Stimulated activated CD8-positive, alpha-beta memory T cell treated with anti-CD3 and anti-CD28 coated beads, Interleukin-7, amount 100 ng/mL, for 1 hour (primary cell): ENCODE results near the gene EIF1.
"Not testable (repeated sequence)": the region's sequence is repeated elsewhere in the genome, so short reads cannot be mapped to it uniquely, and the experiment has no call there.

Source experiments
- DNase-seq, 2 donors: peaks; one replicate each; pipeline ENCODE4 v3.0.0-alpha.2; 2020; ENCODE audit warnings: low read depth in 2 of 2

EIF1 gene

DNA sequence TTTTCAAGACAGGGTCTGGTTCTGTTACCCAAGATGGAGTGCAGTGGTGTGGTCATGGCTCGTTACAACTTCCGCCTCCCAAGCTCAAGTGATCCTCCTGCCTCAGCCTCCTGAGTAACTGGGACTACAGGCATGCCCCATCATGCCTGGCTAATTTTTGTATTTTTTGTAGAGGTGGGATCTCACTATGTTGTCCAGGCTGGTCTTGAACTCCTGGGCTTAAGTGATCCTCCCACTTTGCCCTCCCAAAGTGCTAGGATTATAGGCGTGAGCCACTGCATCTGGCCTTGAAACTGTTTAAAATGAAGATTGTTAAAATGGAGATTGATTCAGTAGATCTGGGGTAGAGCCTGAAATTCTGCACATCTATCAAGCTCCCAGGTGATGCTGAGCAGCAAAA is 12.2 kb downstream of the EIF1 start:
- not testable (repeated sequence) for DNase-seq

DNA sequence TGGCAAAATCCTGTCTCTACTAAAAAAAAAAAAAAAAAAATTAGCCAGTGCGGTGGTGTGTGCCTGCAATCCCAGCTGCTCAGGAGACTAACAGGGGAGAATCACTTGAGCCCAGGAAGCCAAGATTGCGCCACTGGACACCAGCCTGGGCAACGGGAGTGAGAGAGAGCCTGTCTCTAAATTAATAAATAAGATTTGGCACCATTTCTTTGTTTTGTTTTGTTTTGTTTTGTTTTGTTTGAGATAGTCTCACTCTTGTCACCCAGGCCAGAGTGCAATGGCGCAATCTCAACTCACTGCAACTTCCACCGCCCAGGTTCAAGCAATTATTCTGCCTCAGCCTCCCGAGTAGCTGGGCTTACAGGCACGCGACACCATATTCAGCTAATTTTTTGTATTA is 14.0 kb downstream of the EIF1 start:
- DNase-seq: no peak

DNA sequence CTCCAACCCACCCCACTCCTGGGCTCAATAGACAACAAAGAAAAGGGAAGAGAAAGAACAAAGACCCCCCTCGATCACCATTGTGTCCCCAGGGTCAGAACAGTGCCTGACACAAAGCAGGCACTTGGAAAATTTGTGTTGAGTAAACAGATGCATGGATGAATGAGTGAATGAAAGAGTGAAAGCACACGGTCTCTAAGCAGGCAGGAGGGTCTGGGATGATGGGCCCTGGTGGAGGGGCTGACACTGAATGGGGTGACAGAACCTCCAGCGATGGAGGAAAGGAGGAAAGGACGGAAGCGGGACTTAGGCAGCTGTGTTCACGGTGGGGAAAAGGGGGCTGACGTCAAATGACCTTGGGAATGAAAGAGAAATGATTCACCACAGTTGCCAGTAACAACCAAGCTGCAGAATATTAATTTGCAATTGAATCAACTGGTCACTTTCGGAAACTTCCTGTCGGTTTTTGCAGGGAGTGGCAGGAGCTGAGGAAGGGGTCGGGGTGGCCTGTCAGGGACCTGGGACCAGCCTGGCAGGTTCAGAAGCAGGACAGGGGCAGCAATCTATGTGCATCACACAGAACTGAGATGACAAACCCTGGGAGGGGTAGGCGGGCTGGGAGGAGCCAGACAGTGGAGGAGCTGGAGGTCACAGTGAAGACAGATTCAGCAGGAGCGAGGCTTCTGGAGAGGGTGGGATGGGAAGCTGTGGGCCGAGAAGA is 16.7 kb downstream of the EIF1 start:
- DNase-seq: no peak

DNA sequence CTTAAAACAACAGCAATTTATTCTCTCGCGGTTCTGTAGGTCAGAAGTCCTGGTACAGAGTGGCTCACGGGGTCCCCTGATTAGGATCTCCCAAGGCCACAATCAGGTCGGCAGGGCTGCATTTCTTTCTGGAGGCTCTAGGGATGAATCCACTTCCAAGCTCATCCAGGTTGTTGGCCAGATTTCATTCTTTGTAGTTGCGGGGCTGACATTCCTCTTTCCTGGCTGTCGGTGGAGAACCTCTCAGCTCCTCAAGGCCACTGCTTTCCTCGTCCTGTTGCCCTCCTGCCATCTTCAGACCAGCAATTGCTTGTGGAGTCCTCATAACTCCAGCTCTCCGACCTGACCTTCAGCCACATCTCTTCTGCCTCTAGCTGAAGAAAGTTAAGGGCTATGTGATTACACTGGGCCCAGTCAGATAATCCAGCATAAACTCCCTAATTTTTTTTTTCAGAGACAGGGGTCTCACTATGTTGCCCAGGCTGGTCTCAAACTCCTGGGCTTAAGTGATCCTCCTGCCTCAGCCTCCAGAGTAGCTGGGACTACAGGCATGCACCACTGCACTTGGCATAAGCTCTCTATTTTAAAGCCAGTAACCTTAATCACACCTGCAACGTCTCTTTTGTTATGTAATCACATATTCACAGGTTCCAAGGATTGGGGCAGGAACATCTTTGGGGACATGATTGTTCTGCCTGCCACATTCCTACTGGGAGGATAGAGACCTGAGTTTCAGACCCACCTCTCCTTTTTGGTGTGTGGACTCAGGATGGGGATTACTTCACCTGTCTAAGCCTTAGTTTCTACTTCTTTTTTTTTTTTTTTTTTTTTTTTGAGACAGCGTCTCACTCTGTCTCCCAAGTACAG is 19.4 kb downstream of the EIF1 start:
- DNase-seq: no peak

DNA sequence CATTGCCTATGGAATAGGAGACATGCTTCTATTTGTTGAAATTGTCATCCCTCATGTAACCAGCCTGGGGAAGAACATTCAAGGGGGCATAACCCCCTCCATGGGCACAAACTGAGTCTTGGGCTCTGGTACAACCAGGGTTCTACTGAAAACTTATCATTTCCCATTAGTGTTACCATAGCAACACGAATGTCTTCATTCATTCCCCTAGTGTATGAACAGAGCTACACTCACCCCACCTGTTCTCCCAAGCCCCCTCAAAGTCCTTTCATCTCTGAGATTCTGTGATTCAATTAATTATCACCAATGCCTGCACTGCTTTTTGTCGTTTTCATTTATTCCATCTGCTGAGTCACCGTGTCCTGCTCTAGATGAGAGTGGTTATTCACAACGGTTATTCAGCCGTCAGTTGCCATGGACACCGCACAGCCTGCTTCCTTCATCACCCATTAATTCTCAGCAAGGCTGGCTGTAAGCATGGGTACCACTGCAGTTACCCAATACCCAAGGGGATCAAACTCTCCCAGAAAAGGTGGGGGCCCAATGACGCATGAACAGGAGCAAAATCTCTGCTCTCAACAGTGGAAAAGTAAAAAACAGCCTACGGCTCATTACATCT is 21.9 kb downstream of the EIF1 start:
- no peak for DNase-seq

DNA sequence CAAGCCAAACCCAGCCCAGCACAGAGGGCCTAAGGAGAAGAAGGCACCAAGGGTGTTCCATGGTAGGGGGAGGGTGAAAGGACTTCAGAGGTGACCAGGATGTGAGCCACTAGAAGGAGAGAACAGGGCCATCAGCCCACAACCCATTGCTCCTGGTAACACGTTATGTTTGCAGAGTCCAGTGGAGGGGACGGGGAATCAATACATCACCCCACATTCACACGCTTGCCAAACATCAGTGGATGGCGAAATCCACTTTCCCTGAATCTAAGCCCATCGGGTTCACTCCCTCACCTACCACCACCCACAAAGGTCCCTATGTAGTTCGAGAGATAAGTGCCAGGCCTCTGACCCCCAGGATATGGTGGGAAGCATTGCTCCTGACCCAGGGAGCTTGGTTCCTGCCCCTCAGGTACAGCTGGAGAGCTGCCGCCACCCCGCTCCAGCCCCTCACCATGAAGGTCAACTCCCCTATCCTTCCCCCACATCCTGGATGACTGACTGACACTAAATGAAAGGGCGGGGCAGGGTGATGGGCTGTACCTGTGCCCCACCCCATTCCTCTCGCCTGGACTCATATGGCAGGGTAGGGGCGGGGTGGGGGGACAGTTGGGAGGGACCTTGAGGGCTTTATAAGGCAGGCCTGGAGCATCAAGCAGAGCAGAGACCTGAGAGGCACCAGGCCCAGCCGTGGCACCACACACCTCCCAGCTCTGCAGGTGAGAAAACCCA is 23.1 kb downstream of the EIF1 start, which contains the start of gene GAST:
TSS of gene GAST (plus strand) at position 663 of the 732 bp plus-strand sequence. CDS start 3,106 bp downstream, outside the sequence.
- no peak for DNase-seq

DNA sequence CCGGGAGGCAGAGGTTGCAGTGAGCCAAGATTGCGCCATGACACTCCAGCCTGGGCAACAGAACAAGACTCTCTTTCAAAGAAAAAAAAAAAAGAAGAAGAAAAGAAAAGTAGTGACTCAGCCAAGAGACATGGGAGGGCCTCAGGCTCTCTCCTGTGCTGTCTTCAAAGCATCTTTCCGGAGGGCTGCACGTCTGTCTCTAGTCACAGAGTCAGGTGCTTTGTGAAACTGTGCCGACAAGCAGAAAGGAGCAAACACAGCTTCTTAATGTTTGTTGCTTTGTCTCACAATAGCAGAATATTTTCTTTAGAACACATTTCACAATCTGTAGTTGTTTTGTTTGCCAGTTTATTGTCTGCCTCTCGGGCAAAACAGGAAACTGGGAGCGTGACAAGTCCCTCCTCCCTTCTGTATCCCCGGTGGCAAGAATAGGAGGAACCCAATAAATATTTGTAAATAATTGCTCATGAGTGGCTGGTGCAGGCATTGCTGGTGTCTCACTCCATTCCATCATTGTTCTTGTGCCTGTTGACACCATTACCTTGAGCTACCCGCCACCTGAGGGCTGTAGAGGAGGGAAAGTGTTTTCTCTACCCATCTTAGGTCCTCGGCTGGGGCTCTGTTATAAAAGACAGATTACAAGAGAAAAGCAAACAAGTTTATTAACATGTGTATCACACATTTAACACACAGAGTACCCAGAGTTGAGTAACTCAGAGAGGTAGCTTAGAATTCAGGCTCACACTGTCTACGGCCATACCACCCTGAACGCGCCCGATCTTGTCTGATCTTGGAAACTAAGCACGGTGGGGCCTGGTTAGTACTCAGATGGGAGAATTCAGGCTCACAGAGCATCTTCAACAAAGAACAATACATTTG is 29.0 kb downstream of the EIF1 start:
- DNase-seq: no peak

DNA sequence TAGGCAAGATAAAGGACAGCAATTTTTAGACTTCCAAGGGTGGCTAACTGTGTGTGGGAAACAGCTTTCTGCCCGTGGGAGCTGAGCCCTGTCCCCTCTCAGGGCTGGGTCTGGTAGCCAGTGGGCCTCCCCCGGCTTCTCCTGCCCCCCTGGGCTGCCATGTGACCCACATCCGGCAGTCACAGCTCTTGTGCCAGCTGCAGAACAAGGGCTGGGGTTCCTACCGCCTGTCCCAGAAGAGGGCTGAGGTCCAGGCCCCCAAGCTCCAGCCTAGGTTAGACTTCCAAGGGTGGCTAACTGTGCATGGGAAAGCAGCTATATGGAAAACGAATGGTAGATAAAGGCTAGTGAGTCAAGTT is 29.6 kb downstream of the EIF1 start:
- no peak for DNase-seq

DNA sequence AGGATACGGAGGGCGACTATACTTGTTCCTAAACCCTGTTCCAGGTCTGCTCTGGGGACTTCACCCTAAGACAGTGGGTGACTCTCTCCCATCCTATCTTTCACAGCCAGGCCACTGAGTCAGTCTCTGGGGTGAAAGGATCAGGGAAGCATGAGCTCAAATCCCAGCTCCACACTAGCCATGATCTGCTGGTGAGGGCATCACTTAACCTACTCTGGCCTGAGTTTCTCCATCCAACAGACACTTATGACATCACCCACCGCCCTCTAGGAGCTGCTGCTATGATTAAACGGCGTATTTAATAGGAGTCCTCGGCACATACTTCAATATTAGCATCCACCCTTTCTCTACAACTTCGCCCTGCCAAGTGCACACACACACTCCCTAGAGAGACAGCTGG is 33.5 kb downstream of the EIF1 start:
- no peak for DNase-seq

DNA sequence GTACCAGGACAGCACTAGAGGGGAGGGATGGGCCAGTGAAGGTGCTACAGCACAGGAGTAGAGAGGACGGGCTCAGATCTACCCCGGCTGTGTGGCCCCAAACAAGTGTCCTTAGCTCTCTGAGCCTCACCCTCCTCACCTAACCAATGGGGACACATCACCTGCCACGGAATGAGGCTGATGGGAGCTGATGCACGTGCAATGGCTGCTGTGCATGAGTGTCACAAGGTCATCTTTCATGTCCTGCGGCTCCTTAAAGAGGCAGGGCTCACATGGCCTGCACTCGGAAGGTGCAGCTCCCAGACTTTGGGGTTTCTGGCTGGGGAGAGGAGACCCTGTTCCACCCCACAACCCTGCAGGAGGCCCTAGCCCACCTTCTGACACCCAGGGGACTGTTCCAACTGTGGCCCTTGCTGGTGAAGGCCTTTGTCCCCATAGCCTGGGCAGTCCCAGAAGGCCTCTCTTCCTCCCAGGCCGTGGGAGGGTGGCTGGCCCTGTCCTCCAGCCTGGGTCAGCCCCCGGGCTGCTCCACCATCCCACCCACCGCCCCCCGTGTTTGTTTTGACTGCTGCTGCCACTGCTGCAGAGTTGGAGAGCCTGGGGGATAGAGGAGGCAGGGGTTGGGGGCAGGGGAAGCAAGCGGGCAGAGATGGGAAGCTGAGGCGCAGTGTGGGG is 35.3 kb downstream of the EIF1 start:
- DNase-seq: no peak

DNA sequence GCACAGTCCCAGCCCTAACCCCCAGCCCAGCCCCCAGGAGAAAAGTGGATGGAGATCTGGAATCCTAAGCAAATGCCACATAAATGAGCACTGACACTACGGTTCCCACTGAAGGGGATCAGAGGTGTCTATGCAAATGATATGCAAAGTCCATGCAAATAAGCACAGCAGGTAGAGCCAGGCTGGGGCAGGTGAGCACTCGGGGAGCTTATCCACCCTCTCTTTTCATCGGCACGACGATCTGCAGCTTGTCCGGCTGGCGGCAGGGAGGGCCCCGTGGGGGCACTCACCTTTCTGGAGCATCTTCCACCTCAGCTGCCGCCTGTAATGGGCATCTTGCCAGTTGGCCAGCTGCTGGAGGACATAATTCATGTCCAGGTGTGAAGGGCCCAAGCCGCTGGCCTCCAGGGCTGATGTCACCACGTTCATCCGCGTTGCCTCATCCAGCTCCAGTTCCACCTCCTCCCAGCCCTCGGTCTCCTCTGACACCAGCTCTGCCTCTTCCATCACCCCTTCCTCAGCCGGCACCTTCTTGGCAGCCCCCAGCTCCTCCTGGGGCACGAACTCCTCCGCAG is 35.9 kb downstream of the EIF1 start:
- no peak for DNase-seq

DNA sequence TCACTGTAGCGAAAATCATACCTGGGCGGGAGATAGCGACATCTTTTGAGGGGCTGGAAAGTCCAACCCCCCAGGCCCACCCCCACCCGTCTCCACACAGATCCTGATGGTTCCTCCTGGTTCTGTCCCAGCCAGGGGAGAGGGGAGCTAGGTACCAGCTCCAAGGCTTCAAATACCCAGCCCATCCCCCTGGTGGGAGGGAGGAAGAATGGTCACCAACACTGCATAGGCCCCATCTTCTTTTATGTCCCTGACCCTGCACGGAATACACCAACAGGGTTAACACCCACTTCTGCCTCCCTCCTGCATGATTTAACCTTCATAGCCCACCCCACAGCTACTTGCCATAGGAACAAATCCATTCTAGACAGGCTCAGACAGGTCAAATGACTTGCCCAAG is 36.4 kb downstream of the EIF1 start:
- DNase-seq: no peak

DNA sequence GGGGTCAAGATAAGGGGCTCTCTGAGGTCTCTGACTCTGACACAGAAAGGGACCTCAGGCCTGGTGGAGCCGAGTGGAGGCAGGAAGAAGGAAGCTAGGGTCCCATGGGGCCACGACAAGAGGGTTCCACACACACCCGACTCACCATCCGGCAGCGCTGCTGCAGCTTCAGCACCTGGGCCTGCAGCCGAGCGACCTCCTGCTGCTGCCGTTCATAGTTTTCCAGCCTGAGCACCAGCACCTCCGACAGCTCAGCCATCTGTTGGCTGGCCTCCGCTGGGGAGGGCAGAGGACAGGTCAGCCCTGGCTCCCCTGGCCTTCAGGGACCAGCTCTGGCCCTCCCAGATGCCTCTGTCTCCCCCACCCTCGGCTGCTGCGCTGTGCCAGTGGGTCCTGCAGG is 39.4 kb downstream of the EIF1 start:
- no peak for DNase-seq

DNA sequence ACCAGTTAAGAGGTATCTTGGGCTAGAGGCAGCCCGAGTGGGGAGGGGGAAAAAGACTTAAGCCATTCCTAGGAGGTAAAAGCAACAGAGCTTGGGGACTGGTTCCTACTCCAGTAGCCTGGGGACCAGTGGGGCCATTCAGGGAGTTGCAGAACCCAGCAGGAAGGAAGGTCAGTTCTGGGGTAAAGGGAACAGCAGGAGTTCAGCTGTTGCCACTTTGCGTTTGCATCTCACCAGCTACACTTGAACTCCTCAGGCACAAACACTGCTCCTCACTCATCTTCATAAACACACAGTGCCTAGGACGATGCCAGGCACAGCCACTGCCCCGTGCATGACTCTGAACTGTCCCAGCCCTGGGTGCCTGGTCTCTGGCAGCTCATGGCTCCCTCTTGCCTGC is 41.8 kb downstream of the EIF1 start:
- DNase-seq: no peak

DNA sequence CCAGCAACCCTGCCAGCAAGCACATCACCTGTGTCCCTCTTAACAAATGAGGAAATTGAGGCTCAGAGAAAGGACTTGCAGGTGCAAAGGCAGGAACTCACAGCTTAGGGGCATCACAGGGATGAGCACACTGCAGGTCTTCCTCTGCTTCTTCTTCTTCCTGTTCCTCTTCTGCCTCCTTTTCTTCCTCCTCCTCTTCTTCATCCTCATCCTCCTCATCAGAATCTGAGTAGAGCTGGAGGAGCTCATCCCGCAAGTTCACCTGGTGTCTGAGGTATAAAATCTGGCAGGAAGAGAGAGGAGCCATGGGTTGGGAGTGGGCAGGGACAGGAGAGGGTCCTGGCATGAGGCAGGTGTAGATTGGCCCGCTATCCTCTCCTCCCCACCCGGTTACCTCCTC is 43.2 kb downstream of the EIF1 start:
- DNase-seq: no peak

DNA sequence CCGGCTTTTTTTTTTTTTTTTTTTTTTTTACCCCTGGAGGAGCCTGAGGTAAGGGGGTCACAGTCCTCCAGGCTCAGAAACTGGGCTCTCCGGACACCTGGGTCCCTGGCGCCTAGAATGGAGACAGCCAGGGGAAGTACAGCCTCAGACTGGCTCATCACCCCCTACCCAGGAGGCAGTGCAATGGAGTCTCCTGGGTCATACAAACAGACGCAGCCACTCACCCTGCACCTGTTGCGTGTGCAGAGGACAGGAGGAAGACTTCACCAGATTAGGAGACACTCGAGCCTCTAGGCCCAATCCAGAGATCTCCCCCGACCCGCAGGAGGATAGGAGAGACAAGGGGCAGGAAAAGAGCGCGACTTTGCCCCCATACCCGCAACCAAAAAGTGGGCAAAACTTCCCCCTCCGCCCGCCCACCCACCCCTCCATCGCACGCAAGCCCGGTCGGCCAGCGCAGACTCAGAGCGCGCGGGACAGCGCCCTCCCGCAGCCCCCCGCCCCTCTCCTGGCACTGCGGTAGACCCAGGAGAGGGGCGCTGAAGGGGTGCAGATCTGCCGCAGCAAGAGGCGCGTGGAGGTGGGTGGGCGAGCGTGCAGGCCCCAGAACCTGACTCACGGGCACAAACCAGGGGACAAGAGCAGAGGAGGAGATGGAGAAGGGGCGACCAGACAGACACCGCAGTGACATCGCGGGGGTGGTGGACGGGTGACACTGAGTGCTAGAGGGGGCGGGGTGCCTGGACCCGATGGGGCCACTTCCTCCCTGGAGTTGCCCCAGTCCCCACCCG is 44.9 kb downstream of the EIF1 start:
- DNase-seq: no peak

DNA sequence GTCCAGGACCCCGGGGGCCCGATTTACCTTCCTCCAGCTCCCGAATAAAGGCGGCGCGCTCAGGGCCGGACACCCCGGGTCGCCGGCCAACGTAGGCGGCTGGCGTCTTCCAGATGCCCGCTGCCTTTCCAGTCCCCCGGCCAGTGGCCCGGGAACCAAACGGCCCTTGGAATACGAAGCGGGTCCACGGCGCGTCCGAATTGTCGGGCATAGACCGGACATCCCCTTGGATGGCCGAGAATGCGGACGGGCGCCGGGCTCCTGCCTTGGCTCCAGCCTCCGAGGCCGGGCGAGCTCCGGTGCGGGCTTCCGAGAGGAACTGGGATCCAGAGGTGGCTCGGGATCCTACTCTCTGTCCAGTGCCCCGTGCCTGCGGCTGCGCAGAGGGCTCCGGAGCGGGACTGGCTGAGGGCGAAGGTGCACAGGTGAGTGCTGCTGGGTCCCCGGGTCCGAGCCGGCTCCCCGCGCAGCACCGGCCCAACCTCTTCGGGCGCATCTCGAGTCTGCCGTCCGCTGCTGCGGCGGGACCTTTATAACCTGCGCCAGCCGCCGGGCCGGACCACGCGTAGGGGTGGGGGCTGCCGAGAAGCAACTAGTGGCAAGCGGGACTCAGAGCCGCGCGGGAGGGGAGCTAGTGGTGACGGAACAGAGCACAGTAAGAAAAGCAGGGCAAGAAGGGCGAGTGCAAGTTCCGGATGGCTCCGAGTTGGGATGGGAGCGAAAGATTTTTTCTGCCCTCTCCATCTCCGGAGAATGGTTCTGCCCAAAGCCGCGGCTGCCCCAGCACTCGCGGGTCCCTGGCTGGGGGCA is 45.7 kb downstream of the EIF1 start, which contains the start of gene HAP1:
TSS of gene HAP1 (minus strand) at position 505 of the 810 bp plus-strand sequence. CDS start at position 496, 9 bp downstream.
- no peak for DNase-seq

DNA sequence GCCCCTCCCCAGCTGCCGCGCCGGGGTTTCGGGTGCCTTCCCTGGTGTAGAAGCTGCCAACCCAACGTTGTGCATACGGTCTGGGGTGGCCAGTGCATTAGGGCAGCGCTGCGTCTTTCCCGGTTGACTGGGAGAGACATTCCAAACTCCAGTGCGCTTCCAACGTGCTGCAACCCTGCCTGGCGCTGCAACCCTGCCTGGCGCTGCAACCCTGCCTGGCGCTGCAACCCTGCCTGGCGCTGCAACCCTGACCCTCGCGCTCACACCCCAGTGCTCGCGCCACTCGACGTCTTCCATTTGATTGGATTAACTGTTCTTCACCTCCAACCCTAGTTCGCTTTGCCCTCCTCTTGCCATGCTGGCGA is 46.2 kb downstream of the EIF1 start:
- no peak for DNase-seq
